Hepatocyte (in vitro differentiated cells): ENCODE data around the gene XRRA1. TPM values are rescaled to one million over a fixed set of nuclear protein-coding genes. Genes with fewer than 3 reads are reported as not detected.

Source experiments
- DNase-seq: peaks from one replicate; pipeline ENCODE4 v3.0.0-alpha.2; 2016; ENCODE audit warnings: low spot score
- H2AFZ ChIP-seq: fragments of 200-600 bp; sonication (generic); 2 replicates; pipeline ENCODE4 v1.6.0; 2016; ENCODE audit warnings: antibody characterized with exemption, mild to moderate bottlenecking
- H3K27ac ChIP-seq: fragments of 200-600 bp; sonication (generic); 2 replicates; pipeline ENCODE4 v1.5.1; 2016; ENCODE audit warnings: mild to moderate bottlenecking
- H3K27me3 ChIP-seq: fragments of 200-600 bp; sonication (generic); 2 replicates; pipeline ENCODE4 v1.6.1; 2016
- H3K36me3 ChIP-seq: fragments of 200-600 bp; sonication (generic); replicated peaks from 2 replicates; pipeline ENCODE4 v1.5.1; 2016; ENCODE audit warnings: low read depth; ENCODE audit not compliant: insufficient read depth
- H3K4me1 ChIP-seq: fragments of 200-600 bp; sonication (generic); 2 replicates; pipeline ENCODE4 v1.5.1; 2016; ENCODE audit warnings: mild to moderate bottlenecking, moderate library complexity; ENCODE audit not compliant: insufficient read depth
- H3K4me2 ChIP-seq: fragments of 200-600 bp; sonication (generic); 2 replicates; pipeline ENCODE4 v1.6.0; 2016
- H3K4me3 ChIP-seq: fragments of 200-600 bp; sonication (generic); 2 replicates; pipeline ENCODE4 v1.5.1; 2016; ENCODE audit warnings: mild to moderate bottlenecking
- H3K79me2 ChIP-seq: fragments of 200-600 bp; sonication (generic); 2 replicates; pipeline ENCODE4 v1.6.0; 2017; ENCODE audit warnings: mild to moderate bottlenecking
- H3K9me2 ChIP-seq: fragments of 200-600 bp; sonication (generic); replicated peaks from 2 replicates; pipeline ENCODE4 v1.6.0; 2017; ENCODE audit warnings: mild to moderate bottlenecking; ENCODE audit not compliant: insufficient read depth
- H3K9me3 ChIP-seq: fragments of 200-600 bp; sonication (generic); 2 replicates; pipeline ENCODE4 v1.5.1; 2016; ENCODE audit warnings: low read depth, mild to moderate bottlenecking
- H4K20me1 ChIP-seq: fragments of 200-600 bp; sonication (generic); 2 replicates; pipeline ENCODE4 v1.6.0; 2016; ENCODE audit warnings: mild to moderate bottlenecking; ENCODE audit not compliant: insufficient read depth, poor library complexity, severe bottlenecking
- EZH2 ChIP-seq: fragments of 200-600 bp; sonication (generic); IDR thresholded peaks from 2 replicates; pipeline ENCODE4 v1.6.1; 2016; ENCODE audit warnings: antibody characterized with exemption, mild to moderate bottlenecking, borderline replicate concordance
- EZH2phosphoT487 ChIP-seq: fragments of 200-600 bp; sonication (generic); IDR thresholded peaks from one replicate; pipeline ENCODE4 v1.6.1; 2018; ENCODE audit warnings: antibody characterized with exemption, mild to moderate bottlenecking, low read depth, moderate library complexity; ENCODE audit not compliant: unreplicated experiment, severe bottlenecking
- WGBS: methylation state at CpG from one replicate; pipeline ENCODE4 v1.1.6; 2016; ENCODE audit warnings: low lambda C conversion rate; ENCODE audit errors: missing lambda C conversion rate; 5-methylcytosine and 5-hydroxymethylcytosine counted together
- polyA plus RNA-seq: library from polyadenylated mRNA; unstranded; fragments of >200 nt; fragmentation: Nextera tagmentation; extraction: Ambion mirVana; gene quantifications from 2 replicates; pipeline ENCODE4 v1.2.1, GENCODE V29; 2016
- total RNA-seq: library from RNA; depleted of rRNA; stranded (reverse); fragments of >200 nt; gene quantifications from 2 replicates; pipeline ENCODE4 v1.2.3, GENCODE V29; 2014
- TF ChIP-seq, protein P1 (sequence below): fragments of 200-600 bp; sonication (generic); IDR thresholded peaks from 2 replicates; pipeline ENCODE4 v1.5.1; 2016; ENCODE audit warnings: antibody characterized with exemption, mild to moderate bottlenecking; ENCODE audit not compliant: poor library complexity

Gene XRRA1
- total and polyA plus RNA-seq, 2 experiments from 2014 or later, result 4.9 to 7.3 TPM

DNA sequence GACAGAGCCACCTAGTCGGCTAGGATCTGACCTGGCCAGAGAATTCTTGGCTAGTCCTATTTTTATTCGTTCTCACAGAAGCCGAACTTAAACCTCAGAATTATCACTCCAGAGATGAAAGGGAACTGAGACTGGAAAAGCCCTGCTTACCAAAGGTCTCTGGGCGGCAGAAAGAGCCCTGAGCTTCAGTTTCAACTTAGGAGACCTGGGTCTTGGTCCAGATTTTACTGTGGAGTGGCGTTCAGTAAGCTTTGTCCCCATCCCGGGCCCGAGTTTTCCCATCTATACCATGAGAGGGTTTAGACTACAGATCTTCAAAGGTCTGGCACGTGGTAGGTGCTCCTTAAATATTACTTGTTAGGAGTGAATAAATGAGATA lies 40.4 kb upstream of the XRRA1 start:
- Histone ChIP-seq H3K4me2 (peak overlapping the region; percentile 94), H2AFZ (peak overlapping the region; percentile 95), H3K27ac (peak overlapping the region; percentile 93), H3K79me2 (peaks cover 13% of the 10 kb centered on the region), H3K9me3 (no peaks in the 10 kb centered on the region), H3K9me2 (no peaks in the 10 kb centered on the region), H3K4me3 (peak overlapping the region; percentile 94), H3K4me1 (no peaks in the 10 kb centered on the region), H3K27me3 (no peaks in the 10 kb centered on the region), H4K20me1 (no peaks in the 10 kb centered on the region), H3K36me3 (no peaks in the 10 kb centered on the region)
- no peak for TF ChIP-seq EZH2
- TF ChIP-seq, protein P1, sequence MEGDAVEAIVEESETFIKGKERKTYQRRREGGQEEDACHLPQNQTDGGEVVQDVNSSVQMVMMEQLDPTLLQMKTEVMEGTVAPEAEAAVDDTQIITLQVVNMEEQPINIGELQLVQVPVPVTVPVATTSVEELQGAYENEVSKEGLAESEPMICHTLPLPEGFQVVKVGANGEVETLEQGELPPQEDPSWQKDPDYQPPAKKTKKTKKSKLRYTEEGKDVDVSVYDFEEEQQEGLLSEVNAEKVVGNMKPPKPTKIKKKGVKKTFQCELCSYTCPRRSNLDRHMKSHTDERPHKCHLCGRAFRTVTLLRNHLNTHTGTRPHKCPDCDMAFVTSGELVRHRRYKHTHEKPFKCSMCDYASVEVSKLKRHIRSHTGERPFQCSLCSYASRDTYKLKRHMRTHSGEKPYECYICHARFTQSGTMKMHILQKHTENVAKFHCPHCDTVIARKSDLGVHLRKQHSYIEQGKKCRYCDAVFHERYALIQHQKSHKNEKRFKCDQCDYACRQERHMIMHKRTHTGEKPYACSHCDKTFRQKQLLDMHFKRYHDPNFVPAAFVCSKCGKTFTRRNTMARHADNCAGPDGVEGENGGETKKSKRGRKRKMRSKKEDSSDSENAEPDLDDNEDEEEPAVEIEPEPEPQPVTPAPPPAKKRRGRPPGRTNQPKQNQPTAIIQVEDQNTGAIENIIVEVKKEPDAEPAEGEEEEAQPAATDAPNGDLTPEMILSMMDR, result no peak
- 7% methylated on average over 8 of the region's 8 CpGs for WGBS
- peak; percentile 18 for DNase-seq

DNA sequence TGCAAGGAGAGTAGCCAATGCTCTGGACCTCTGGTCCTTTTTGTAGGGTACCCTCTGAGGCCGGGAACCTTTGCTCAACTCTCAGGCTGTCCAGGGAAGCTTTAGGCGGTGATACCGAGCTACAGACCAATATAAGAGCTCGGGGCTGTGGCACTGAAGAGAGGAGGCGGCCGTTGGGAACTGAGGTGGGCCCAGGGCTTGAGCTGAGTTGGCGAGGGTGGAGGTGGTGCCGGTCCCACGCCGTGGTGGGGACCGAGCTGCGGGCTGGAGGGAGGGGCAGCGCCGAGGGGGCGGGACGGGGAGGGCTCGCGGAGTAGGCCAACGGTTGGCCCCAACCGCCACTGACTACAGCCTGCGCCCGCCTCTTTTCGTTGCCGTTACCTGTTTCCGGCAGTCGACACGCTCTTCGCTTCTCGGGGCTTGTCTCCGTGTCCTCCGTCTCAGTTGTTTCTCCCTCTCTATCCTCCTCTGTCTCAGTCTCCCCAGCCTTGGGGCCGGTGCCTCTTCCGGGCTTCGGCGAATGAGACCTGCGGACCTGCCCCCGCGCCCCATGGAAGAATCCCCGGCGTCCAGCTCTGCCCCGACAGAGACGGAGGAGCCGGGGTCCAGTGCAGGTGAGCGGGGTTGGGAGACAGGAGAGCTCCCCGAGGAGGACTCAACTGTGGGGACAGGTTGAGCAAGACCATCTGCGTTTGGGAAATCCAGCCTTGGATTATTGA lies 39.8 kb upstream of the XRRA1 start, which contains the start of gene NEU3:
Gene NEU3, plus strand, starts transcription at position 393 of the 719 bp plus-strand sequence. Its CDS starts 128 bp downstream, at position 521.
- Histone ChIP-seq H3K4me1 (no peaks in the 10 kb centered on the region), H3K4me2 (peak within 1 kb of the TSS; percentile 94), H4K20me1 (no peaks in the 10 kb centered on the region), H2AFZ (peak within 1 kb of the TSS; percentile 95), H3K27ac (peak within 1 kb of the TSS; percentile 93), H3K9me2 (no peaks in the 10 kb centered on the region), H3K9me3 (no peaks in the 10 kb centered on the region), H3K27me3 (no peaks in the 10 kb centered on the region), H3K36me3 (no peaks in the 10 kb centered on the region), H3K79me2 (peaks cover 13% of the 10 kb centered on the region), H3K4me3 (peak within 1 kb of the TSS; percentile 94)
- TF ChIP-seq EZH2phosphoT487 (no peak), EZH2 (no peak)
- TF ChIP-seq, protein P1, result no peak
- WGBS, result 3% methylated on average over 29 of the region's 46 CpGs
- DNase-seq, result peak; percentile 86

DNA sequence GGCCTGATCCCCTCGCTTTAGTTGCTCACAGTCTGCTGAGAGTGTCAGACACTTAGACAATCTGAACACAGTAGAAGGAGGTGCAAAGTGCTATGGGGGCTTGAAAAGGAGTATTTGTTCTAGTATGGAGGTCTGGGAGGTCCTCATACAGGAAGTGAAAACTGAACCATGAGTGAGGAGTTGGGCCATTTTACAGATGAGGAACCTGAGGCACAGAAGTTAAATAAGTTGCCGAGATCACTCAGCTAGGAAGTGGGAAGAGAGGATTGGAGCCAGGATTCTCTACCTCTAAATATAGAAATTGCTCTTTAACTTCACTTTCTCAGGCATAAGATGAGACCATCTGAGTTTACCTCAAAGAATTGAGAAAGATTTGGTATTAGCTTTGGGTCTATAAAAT lies 35.8 kb upstream of the XRRA1 start:
- Histone ChIP-seq H3K4me2 (no peak overlapping the region), H2AFZ (no peak overlapping the region), H3K36me3 (no peaks in the 10 kb centered on the region), H3K9me3 (no peaks in the 10 kb centered on the region), H3K79me2 (peaks cover under 1% of the 10 kb centered on the region), H4K20me1 (no peaks in the 10 kb centered on the region), H3K27ac (no peak overlapping the region), H3K4me3 (no peak overlapping the region), H3K4me1 (peaks cover 3% of the 10 kb centered on the region), H3K9me2 (no peaks in the 10 kb centered on the region), H3K27me3 (no peaks in the 10 kb centered on the region)
- TF ChIP-seq, protein P1, result no peak
- TF ChIP-seq EZH2 (no peak), EZH2phosphoT487 (no peak)
- no peak for DNase-seq
- WGBS, result 93% methylated on average over 2 of the region's 2 CpGs
